LNCaP clone FGC (cell line): ENCODE data around the gene PCNT.

Experiments used
- DNase-seq: peaks from one replicate; pipeline ENCODE4 v3.0.0-alpha.2; 2011; ENCODE audit warnings: low read depth
- H3K4me3 ChIP-seq: 2 replicates; pipeline ENCODE4 v1.5.1; 2011; ENCODE audit warnings: mild to moderate bottlenecking, low read depth, low read length, control low read depth
- CTCF ChIP-seq: IDR thresholded peaks from 2 replicates; pipeline ENCODE4 v1.5.1; 2012; ENCODE audit warnings: mild to moderate bottlenecking; ENCODE audit not compliant: control insufficient read depth, insufficient read depth; ENCODE audit errors: extremely low read depth

The PCNT gene

GRCh38 chr21:46316708-46317324 lies 7.1 kb upstream of the PCNT start:
- DNase-seq = no peak
- H3K4me3 ChIP-seq = no peak overlapping the region
- no peak for TF ChIP-seq CTCF

GRCh38 chr21:46317710-46318463 lies 6.1 kb upstream of the PCNT start:
- peak; percentile 80 for DNase-seq
- no peak for TF ChIP-seq CTCF
- peak overlapping the region; percentile 18 for H3K4me3 ChIP-seq

GRCh38 chr21:46318464-46318845 lies 5.5 kb upstream of the PCNT start:
- H3K4me3 ChIP-seq = peak overlapping the region; percentile 16; the same call in 1 of the 2 replicates
- no peak for TF ChIP-seq CTCF
- no peak for DNase-seq

- DNase-seq = no peak
- no peak overlapping the region for H3K4me3 ChIP-seq
- TF ChIP-seq CTCF = no peak
Observed at GRCh38 chr21:46319186-46319585, 4.8 kb upstream of the PCNT start.

- no peak for TF ChIP-seq CTCF
- H3K4me3 ChIP-seq = no peak overlapping the region
- no peak for DNase-seq
Observed at GRCh38 chr21:46320331-46320801, 3.6 kb upstream of the PCNT start.

GRCh38 chr21:46322351-46323226 lies 1.4 kb upstream of the PCNT start:
- DNase-seq = no peak
- TF ChIP-seq CTCF = no peak
- H3K4me3 ChIP-seq = peak overlapping the region; percentile 92
